Activated CD8-positive, alpha-beta T cell treated with anti-CD3 and anti-CD28 coated beads, Interleukin-2, amount 10 ng/mL, durations not matched to agents 7 days and 5 days (primary cell): ENCODE data around the gene ATP8B4. TPM values are rescaled to one million over a fixed set of nuclear protein-coding genes. Genes with fewer than 3 reads are reported as not detected.
A peak's percentile ranks its signal among the peaks of the same experiment; 100 is the strongest.

Source experiments
- ATAC-seq: fragments of 150-1000 bp; cut with Tn5 transposase; one replicate; pipeline ENCODE4 v1.10.0; 2021; ENCODE audit warnings: moderate library complexity
- CTCF ChIA-PET: fragments of 350-600 bp; sonication (Branson Sonifier 250); formaldehyde crosslinking; loops from one replicate; lab custom pipeline; 2021; ENCODE audit warnings: antibody characterized with exemption; lab: Charles Lee
- POLR2A ChIA-PET: fragments of 350-600 bp; sonication (Branson Sonifier 250); formaldehyde crosslinking; loops from one replicate; lab custom pipeline; 2021; ENCODE audit warnings: antibody characterized with exemption; lab: Charles Lee
- DNase-seq: peaks from one replicate; pipeline ENCODE4 v3.0.0-alpha.2; 2020
- H3K27ac Mint-ChIP-seq: one replicate; pipeline ENCODE4 v1.8.0; 2021; ENCODE audit warnings: mild to moderate bottlenecking, mixed read lengths
- H3K27me3 Mint-ChIP-seq: one replicate; pipeline ENCODE4 v1.8.0; 2021; ENCODE audit warnings: low read depth, mixed read lengths
- H3K36me3 Mint-ChIP-seq: one replicate; pipeline ENCODE4 v1.8.0; 2021; ENCODE audit warnings: low read depth, mixed read lengths
- H3K4me1 Mint-ChIP-seq: one replicate; pipeline ENCODE4 v1.8.0; 2021; ENCODE audit warnings: low read depth, mixed read lengths
- H3K4me3 Mint-ChIP-seq: one replicate; pipeline ENCODE4 v1.8.0; 2021; ENCODE audit warnings: mild to moderate bottlenecking, mixed read lengths
- H3K9me3 Mint-ChIP-seq: one replicate; pipeline ENCODE4 v1.8.0; 2022; ENCODE audit warnings: mixed read lengths; ENCODE audit not compliant: insufficient read depth
- total RNA-seq, 2 experiments: library from RNA; stranded (reverse); gene quantifications; one replicate each; pipeline ENCODE4 v1.2.3, GENCODE V29; 2021

ATP8B4 gene
- total RNA-seq, 2 experiments from 2014 or later, result 35.9 to 39.2 TPM

GRCh38 chr15:50059883-50060282 is 59.1 kb downstream of the ATP8B4 start:
- Mint-ChIP-seq H3K9me3 (no peaks in the 10 kb centered on the region), H3K27ac (no peak overlapping the region), H3K27me3 (peaks cover 6% of the 10 kb centered on the region), H3K4me1 (peaks cover 46% of the 10 kb centered on the region), H3K4me3 (no peak overlapping the region), H3K36me3 (peaks cover 38% of the 10 kb centered on the region)
- CTCF ChIA-PET, result no interaction called here
- DNase-seq, result no peak
- no peak for ATAC-seq
- POLR2A ChIA-PET, result no interaction called here

GRCh38 chr15:50059203-50059772 is 59.7 kb downstream of the ATP8B4 start:
- Mint-ChIP-seq H3K36me3 (peaks cover 36% of the 10 kb centered on the region), H3K27me3 (peaks cover 3% of the 10 kb centered on the region), H3K27ac (no peak overlapping the region), H3K9me3 (no peaks in the 10 kb centered on the region), H3K4me3 (no peak overlapping the region), H3K4me1 (peaks cover 41% of the 10 kb centered on the region)
- ATAC-seq (no peak), DNase-seq (no peak)
- ChIA-PET POLR2A (no interaction called here), CTCF (no interaction called here)

GRCh38 chr15:50057905-50058639 is 61.0 kb downstream of the ATP8B4 start:
- CTCF ChIA-PET, result no interaction called here
- POLR2A ChIA-PET, result no interaction called here
- no peaks in the 10 kb centered on the region for H3K9me3 Mint-ChIP-seq
- H3K36me3 Mint-ChIP-seq, result peaks cover 33% of the 10 kb centered on the region
- peaks cover 38% of the 10 kb centered on the region for H3K4me1 Mint-ChIP-seq
- ATAC-seq, result no peak
- no peak overlapping the region for H3K27ac Mint-ChIP-seq
- H3K4me3 Mint-ChIP-seq, result no peak overlapping the region
- no peaks in the 10 kb centered on the region for H3K27me3 Mint-ChIP-seq
- DNase-seq, result no peak

- no peaks in the 10 kb centered on the region for H3K9me3 Mint-ChIP-seq
- no peak for DNase-seq
- peaks cover 31% of the 10 kb centered on the region for H3K36me3 Mint-ChIP-seq
- H3K27me3 Mint-ChIP-seq, result no peaks in the 10 kb centered on the region
- H3K4me1 Mint-ChIP-seq, result peaks cover 38% of the 10 kb centered on the region
- ChIA-PET POLR2A (no interaction called here), CTCF (no interaction called here)
- H3K27ac Mint-ChIP-seq, result no peak overlapping the region
- ATAC-seq, result no peak
- no peak overlapping the region for H3K4me3 Mint-ChIP-seq
Measured at GRCh38 chr15:50057196-50057595, 61.8 kb downstream of the ATP8B4 start.

GRCh38 chr15:50055750-50056157 is 63.3 kb downstream of the ATP8B4 start:
- ATAC-seq (no peak), DNase-seq (no peak)
- Mint-ChIP-seq H3K27ac (no peak overlapping the region), H3K4me3 (no peak overlapping the region), H3K4me1 (peaks cover 33% of the 10 kb centered on the region), H3K9me3 (no peaks in the 10 kb centered on the region), H3K27me3 (no peaks in the 10 kb centered on the region), H3K36me3 (peaks cover 19% of the 10 kb centered on the region)
- ChIA-PET POLR2A (no interaction called here), CTCF (interaction anchor here (0.9 kb wide), 1 partner anchor 13 kb away, joined by 3 read pairs; no protein-coding TSS in a partner anchor)

- no peaks in the 10 kb centered on the region for H3K27me3 Mint-ChIP-seq
- H3K4me3 Mint-ChIP-seq, result no peak overlapping the region
- POLR2A ChIA-PET, result no interaction called here
- H3K36me3 Mint-ChIP-seq, result peaks cover 17% of the 10 kb centered on the region
- no peaks in the 10 kb centered on the region for H3K9me3 Mint-ChIP-seq
- DNase-seq, result no peak
- ATAC-seq, result no peak
- CTCF ChIA-PET, result interaction anchor here (0.6 to 0.9 kb wide), 2 partner anchors 12 to 1852 kb away, joined by 3 read pairs; no protein-coding TSS in a partner anchor
- no peak overlapping the region for H3K27ac Mint-ChIP-seq
- peaks cover 29% of the 10 kb centered on the region for H3K4me1 Mint-ChIP-seq
Measured at GRCh38 chr15:50055332-50055731, 63.7 kb downstream of the ATP8B4 start.

- H3K36me3 Mint-ChIP-seq, result peaks cover 20% of the 10 kb centered on the region
- no peak overlapping the region for H3K27ac Mint-ChIP-seq
- ATAC-seq, result no peak
- POLR2A ChIA-PET, result no interaction called here
- H3K4me3 Mint-ChIP-seq, result no peak overlapping the region
- H3K9me3 Mint-ChIP-seq, result no peaks in the 10 kb centered on the region
- no peaks in the 10 kb centered on the region for H3K27me3 Mint-ChIP-seq
- no peak for DNase-seq
- peaks cover 13% of the 10 kb centered on the region for H3K4me1 Mint-ChIP-seq
- CTCF ChIA-PET, result interaction anchor here (0.8 to 2.0 kb wide), 3 partner anchors 9 to 16 kb away, joined by 3 to 8 read pairs (median 3); no protein-coding TSS in a partner anchor
Measured at GRCh38 chr15:50053055-50053856, 65.8 kb downstream of the ATP8B4 start.

GRCh38 chr15:50051811-50052419 is 67.1 kb downstream of the ATP8B4 start:
- no peak overlapping the region for H3K27ac Mint-ChIP-seq
- no peak for ATAC-seq
- no peaks in the 10 kb centered on the region for H3K9me3 Mint-ChIP-seq
- peaks cover 24% of the 10 kb centered on the region for H3K36me3 Mint-ChIP-seq
- no peaks in the 10 kb centered on the region for H3K27me3 Mint-ChIP-seq
- no peak overlapping the region for H3K4me3 Mint-ChIP-seq
- POLR2A ChIA-PET, result no interaction called here
- CTCF ChIA-PET, result interaction anchor here (0.9 to 2.0 kb wide), 6 partner anchors 10 to 630 kb away, joined by 3 to 8 read pairs (median 3); no protein-coding TSS in a partner anchor
- peaks cover 11% of the 10 kb centered on the region for H3K4me1 Mint-ChIP-seq
- DNase-seq, result peak; percentile 33

GRCh38 chr15:50050986-50051743 is 67.9 kb downstream of the ATP8B4 start:
- DNase-seq, result no peak
- POLR2A ChIA-PET, result no interaction called here
- Mint-ChIP-seq H3K36me3 (peaks cover 27% of the 10 kb centered on the region), H3K4me3 (no peak overlapping the region), H3K4me1 (peaks cover 16% of the 10 kb centered on the region), H3K27ac (no peak overlapping the region), H3K9me3 (no peaks in the 10 kb centered on the region), H3K27me3 (no peaks in the 10 kb centered on the region)
- ATAC-seq, result no peak
- CTCF ChIA-PET, result interaction anchor here (0.9 to 2.0 kb wide), 5 partner anchors 10 to 629 kb away, joined by 3 to 8 read pairs (median 3); no protein-coding TSS in a partner anchor

- ChIA-PET CTCF (no interaction called here), POLR2A (interaction anchor here (0.6 kb wide), 1 partner anchor 715 kb away, joined by 3 read pairs; no protein-coding TSS in a partner anchor)
- Mint-ChIP-seq H3K36me3 (peaks cover 29% of the 10 kb centered on the region), H3K9me3 (peaks cover 2% of the 10 kb centered on the region), H3K27me3 (no peaks in the 10 kb centered on the region), H3K27ac (no peak overlapping the region), H3K4me3 (no peak overlapping the region), H3K4me1 (peaks cover 11% of the 10 kb centered on the region)
- DNase-seq (no peak), ATAC-seq (no peak)
Measured at GRCh38 chr15:50049871-50050270, 69.2 kb downstream of the ATP8B4 start.

GRCh38 chr15:50046867-50047266 is 72.2 kb downstream of the ATP8B4 start:
- Mint-ChIP-seq H3K36me3 (peaks cover 47% of the 10 kb centered on the region), H3K27ac (no peak overlapping the region), H3K27me3 (no peaks in the 10 kb centered on the region), H3K4me3 (no peak overlapping the region), H3K9me3 (peaks cover 22% of the 10 kb centered on the region), H3K4me1 (peaks cover 11% of the 10 kb centered on the region)
- ChIA-PET POLR2A (no interaction called here), CTCF (no interaction called here)
- ATAC-seq (no peak), DNase-seq (no peak)
